ENCODE measurements around the gene PRPS1. TPM values are rescaled to one million over a fixed set of nuclear protein-coding genes. Genes with fewer than 3 reads are reported as not detected.

The PRPS1 gene
- total RNA-seq, 2 experiments from 2014 or later = 68.9 to 73.4 TPM

Other genes with a start within 250 kb of the PRPS1 start
- gene FRMPD3, start 178.9 kb upstream of the PRPS1 start, total RNA-seq = not detected
- gene TSC22D3, start 147.3 kb downstream of the PRPS1 start, total RNA-seq = 10 to 100 TPM; 36.5 to 41.9 TPM
- gene NCBP2L, start 149.2 kb downstream of the PRPS1 start, total RNA-seq = not detected
- gene MID2, start 197.4 kb downstream of the PRPS1 start, total RNA-seq = 1 to 10 TPM; 3.6 to 3.8 TPM